Prostate gland (tissue), 2 donors: ENCODE data around the gene EIPR1.

ENCODE experiments used
- POLR2AphosphoS5 ChIP-seq: sonication (generic); formaldehyde crosslinking; IDR thresholded peaks from one replicate; pipeline ENCODE4 v1.6.1; 2017; ENCODE audit warnings: antibody characterized with exemption
- TF ChIP-seq, protein P1 (sequence below), 4 experiments: fragments of 200-600 bp in 2 of 4; fragments of 450-650 bp in 2 of 4; sonication (generic) in 2 of 4; IDR thresholded peaks; 1 replicate in 3 of 4; 2 replicates in 1 of 4; pipeline ENCODE4 v1.5.1; 2016 to 2019; ENCODE audit warnings: antibody characterized with exemption in 4 of 4, mild to moderate bottlenecking in 2 of 4, moderate library complexity in 2 of 4

DNA sequence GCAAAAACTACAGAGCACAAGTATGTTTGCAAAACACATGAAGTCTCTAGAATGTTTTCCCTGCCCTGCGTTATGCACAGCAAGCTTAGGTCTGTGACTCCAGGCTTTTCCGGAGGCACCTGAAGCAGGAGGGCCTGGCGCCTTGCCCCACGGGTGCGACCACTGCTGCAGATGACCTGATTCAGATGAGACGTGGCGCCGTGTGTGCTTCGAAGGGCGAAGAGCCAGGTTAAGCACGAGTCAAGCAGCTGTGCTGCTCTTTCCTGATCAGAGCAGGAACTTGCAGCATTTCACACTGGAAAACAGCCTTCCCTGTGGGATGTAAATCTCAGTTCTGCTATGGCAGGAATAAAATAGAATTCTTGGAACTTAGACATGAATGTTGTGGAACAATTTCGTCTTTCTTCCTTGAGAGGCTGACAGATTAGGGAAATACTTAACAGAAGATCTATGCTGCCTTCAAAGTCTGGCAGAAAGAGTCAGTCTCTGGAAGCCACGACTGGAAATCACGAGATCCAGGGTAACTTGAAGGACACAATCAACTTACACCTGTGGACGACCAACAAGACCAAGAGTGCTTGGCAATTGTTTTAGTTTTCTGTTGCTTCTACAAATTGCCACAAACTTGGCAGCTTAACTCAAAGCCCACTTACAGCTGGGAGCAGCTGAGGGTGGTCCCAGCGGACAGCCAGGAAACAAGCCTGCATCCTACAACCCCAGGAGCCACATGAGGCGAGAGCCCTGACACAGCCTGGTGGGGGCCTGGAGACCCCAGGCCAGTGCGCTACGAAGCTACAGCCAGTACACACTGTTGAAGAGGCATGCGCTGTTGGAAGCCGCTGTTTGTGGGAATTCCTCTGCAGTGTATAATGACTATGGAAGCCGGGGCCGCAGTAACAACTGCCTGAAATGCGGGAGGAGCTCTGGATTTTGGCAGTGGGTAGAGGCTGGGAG is 42.9 kb downstream of the EIPR1 start:
- TF ChIP-seq, protein P1, sequence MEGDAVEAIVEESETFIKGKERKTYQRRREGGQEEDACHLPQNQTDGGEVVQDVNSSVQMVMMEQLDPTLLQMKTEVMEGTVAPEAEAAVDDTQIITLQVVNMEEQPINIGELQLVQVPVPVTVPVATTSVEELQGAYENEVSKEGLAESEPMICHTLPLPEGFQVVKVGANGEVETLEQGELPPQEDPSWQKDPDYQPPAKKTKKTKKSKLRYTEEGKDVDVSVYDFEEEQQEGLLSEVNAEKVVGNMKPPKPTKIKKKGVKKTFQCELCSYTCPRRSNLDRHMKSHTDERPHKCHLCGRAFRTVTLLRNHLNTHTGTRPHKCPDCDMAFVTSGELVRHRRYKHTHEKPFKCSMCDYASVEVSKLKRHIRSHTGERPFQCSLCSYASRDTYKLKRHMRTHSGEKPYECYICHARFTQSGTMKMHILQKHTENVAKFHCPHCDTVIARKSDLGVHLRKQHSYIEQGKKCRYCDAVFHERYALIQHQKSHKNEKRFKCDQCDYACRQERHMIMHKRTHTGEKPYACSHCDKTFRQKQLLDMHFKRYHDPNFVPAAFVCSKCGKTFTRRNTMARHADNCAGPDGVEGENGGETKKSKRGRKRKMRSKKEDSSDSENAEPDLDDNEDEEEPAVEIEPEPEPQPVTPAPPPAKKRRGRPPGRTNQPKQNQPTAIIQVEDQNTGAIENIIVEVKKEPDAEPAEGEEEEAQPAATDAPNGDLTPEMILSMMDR (IDR thresholded peaks at IDR 0.05), result no peak
- no peak for TF ChIP-seq POLR2AphosphoS5
